ENCODE measurements around the gene MAPKAP1.
A peak's percentile ranks its signal among the peaks of the same experiment; 100 is the strongest.

Gene MAPKAP1

DNA sequence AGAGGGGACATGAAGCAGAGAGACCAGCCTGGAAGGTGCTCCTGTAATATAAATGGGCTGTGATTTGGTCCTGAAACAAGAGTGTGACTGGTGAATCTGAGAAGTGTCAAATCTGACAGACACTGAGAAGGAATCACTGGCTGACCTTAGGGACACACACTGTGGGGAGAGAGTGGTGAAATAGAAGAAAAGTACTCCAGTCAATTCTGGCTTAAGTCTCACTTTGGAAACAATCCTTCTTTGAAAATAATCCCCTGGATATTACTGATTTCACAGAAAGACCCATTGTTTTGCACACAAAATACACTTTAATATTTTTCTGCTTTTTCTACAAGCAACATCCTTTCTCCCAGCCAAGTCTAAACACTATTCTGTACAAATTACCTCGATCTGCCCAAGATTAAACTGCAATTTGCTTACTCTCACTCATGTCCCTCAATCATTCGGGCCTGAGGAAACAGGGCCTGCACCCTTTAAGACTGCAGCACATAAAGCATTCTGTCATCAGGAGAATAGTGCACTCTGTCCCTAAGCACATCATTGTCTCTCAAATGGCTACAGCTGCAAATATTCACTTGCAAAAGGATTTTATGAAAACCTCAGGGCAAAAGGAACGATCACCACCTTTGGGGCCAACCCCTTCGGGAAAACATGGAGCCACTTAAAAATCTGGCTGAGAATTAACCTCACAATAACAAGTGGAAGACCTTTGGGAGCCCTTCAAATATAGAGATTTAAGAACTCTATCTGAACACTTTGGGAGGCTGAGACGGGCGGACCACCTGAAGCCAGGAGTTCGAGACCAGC, 68.6 kb downstream of the MAPKAP1 start:
- TF ChIP-seq, protein P1, sequence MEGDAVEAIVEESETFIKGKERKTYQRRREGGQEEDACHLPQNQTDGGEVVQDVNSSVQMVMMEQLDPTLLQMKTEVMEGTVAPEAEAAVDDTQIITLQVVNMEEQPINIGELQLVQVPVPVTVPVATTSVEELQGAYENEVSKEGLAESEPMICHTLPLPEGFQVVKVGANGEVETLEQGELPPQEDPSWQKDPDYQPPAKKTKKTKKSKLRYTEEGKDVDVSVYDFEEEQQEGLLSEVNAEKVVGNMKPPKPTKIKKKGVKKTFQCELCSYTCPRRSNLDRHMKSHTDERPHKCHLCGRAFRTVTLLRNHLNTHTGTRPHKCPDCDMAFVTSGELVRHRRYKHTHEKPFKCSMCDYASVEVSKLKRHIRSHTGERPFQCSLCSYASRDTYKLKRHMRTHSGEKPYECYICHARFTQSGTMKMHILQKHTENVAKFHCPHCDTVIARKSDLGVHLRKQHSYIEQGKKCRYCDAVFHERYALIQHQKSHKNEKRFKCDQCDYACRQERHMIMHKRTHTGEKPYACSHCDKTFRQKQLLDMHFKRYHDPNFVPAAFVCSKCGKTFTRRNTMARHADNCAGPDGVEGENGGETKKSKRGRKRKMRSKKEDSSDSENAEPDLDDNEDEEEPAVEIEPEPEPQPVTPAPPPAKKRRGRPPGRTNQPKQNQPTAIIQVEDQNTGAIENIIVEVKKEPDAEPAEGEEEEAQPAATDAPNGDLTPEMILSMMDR (IDR thresholded peaks at IDR 0.05; ENCODE audit: insufficient read depth, low read depth, low read length, missing control alignments): no peak
- no peak overlapping the region for H3K4me3 ChIP-seq (ENCODE audit: low read length)
- DNase-seq (ENCODE audit: low read depth): no peak

DNA sequence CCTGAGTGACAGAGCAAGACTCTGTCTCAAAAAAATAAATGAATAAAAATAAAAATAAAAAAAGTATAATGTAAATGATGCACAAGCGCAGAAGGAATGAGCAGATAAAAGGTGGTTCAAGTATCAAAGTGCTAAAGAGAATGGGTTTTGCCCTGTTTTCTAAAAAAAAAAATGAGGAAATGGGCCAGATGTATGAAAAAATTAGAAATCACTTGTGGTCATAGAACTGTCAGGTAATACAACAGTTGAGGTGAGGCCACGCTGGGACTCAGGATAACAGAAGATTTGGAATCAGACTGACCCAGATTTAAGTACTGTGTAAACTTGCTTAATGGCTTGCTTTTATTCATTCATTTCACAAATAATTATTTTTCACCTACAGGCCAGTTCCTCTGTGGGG, 69.8 kb downstream of the MAPKAP1 start:
- H3K4me3 ChIP-seq (ENCODE audit: low read length): no peak overlapping the region
- TF ChIP-seq, protein P1 (IDR thresholded peaks at IDR 0.05; ENCODE audit: insufficient read depth, low read depth, low read length, missing control alignments): no peak
- no peak for DNase-seq (ENCODE audit: low read depth)

DNA sequence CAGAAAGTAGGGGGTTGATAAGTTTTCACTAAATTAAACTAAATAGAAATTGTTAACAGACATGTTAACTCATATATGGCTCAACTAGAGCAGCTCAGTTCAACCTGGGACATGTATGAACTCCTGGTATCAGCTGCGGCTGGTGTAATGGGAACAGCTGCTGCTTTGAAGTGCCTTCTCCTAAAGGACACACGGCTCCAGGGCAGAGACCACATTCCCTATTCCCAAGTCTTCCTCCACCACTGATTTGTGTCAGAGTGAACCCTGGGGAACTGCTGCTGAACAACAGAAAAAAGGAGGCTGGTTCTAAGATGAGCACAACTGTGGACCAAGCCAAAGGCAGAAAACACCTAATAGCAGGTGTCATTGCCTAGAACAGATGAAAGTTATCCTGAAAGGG, 71.1 kb downstream of the MAPKAP1 start:
- H3K4me3 ChIP-seq (ENCODE audit: low read length): no peak overlapping the region
- no peak for DNase-seq (ENCODE audit: low read depth)
- TF ChIP-seq, protein P1 (IDR thresholded peaks at IDR 0.05; ENCODE audit: insufficient read depth, low read depth, low read length, missing control alignments): no peak

DNA sequence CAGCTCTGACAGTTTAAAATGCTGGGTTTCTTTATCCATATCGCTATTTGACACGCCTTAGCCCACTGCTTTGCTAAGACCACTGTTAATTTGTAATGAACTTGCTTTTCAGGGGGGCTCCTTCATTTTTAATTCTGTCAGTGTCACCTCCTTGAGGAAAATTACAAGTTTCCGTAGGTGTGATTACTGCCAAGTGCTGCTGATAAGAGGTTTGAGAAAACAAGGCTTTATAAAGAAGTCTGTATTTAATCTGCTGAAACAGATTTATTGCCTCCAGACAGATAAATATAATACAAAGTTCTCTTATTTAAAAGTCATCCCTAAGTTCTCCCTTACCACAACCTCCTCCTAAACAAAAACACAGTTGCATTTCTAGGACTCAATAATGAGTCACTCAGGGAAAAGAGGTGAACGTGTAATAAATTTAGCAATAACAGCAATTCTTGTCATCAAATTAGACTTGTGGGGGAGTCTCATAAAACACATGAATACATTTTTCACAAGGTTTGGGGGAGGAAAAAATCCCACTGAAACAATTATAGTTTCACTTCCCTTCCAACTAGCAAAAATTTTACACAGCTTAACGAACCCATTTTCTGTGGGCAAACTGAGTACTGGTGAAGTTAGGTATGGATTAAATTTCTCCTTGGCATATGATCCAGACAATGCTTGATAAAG, 72.8 kb downstream of the MAPKAP1 start:
- no peak overlapping the region for H3K4me3 ChIP-seq (ENCODE audit: low read length)
- DNase-seq (ENCODE audit: low read depth): peak; percentile 49
- TF ChIP-seq, protein P1 (IDR thresholded peaks at IDR 0.05; ENCODE audit: insufficient read depth, low read depth, low read length, missing control alignments): no peak

DNA sequence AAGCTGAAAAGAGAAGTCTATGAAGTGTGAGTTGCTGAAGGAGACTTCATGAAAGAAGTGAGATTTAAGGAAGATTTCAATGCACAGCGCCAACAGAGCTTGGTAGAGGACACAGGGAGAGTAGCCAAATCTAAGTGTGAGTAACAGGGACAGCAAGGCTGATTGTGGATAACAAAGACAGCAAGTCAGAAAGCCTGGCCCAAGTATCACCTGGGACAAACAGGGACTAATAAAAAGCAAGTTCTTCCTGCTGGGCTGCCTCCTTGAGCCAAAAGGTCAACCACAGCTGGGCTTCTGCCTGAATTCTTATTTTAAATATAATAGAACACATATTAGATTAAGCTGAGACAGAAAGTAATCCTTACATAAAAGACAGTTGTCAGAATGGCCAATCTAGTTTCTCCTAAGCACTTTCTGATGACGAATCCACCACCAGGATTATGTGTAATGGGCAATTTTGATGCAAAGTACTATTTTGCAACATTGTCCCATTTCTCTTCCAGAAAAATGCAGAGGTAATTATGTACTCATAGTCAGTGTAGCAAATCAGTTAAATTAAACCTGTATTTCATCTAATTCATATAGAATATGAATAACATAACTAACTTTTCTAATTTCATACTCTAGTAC, 73.8 kb downstream of the MAPKAP1 start:
- TF ChIP-seq, protein P1 (IDR thresholded peaks at IDR 0.05; ENCODE audit: insufficient read depth, low read depth, low read length, missing control alignments): no peak
- peak; percentile 52 for DNase-seq (ENCODE audit: low read depth)
- no peak overlapping the region for H3K4me3 ChIP-seq (ENCODE audit: low read length)

DNA sequence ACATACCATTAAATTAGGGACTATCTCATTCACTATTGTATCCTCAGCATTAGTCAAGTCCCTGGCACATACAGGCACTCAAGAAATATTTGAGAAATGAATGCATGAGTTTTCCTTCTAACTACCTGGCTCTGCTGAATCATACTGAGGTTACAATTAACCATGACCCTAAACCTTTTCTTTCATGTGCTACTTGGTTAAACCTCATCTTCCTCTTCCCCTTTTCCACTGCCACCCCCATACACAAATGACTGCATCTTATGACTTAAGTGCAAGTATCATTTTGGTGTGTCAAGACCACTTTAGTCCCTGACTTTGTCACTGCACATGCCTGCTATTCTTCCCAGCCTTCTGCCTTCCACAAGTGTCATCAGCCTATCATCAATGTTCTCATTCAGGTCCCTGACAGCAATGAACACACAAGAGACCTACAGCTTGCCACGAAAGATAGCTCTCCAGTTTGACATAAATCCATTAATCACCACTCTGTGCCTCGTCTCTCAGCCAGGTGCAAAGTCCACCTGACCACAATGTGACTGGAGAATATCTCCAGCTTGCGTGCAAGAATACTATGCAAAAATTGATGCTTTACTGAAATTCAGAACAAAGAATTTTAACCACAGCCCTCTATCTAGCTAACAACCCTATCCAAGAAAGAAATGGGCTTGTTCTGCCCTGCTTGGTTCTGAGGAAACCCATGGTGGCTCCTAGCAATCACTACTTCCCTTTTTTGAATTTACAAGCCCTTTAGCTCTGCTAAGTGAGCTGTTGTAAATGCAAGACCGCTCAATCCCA, 74.5 kb downstream of the MAPKAP1 start:
- peak; percentile 83 for DNase-seq (ENCODE audit: low read depth)
- no peak overlapping the region for H3K4me3 ChIP-seq (ENCODE audit: low read length)
- TF ChIP-seq, protein P1 (IDR thresholded peaks at IDR 0.05; ENCODE audit: insufficient read depth, low read depth, low read length, missing control alignments): no peak
